ENCODE data around the gene THOP1.

GRCh38 chr19:2816641-2817040 is 31.3 kb downstream of the THOP1 start:
- TF ChIP-seq CTCF (IDR thresholded peaks at IDR 0.05) (no peak), POLR2A (IDR thresholded peaks at IDR 0.05) (no peak)
